ENCODE data around the gene NOP14.

NOP14 gene

GRCh38 chr4:2914256-2915126 lies 48.7 kb downstream of the NOP14 start:
- H3K36me3 ChIP-seq, result peaks cover 80% of the 10 kb centered on the region

GRCh38 chr4:2913168-2913567 lies 50.0 kb downstream of the NOP14 start:
- DNase-seq, result no peak
- Histone ChIP-seq H3K27me3 (ENCODE audit: insufficient read depth, low read depth, severe bottlenecking) (no peaks in the 10 kb centered on the region), H3K9me3 (ENCODE audit: severe bottlenecking) (no peaks in the 10 kb centered on the region), H3K36me3 (peaks cover 85% of the 10 kb centered on the region), H3K27ac (no peak overlapping the region), H3K4me3 (ENCODE audit: low read depth, low read length) (no peak overlapping the region)
- no peak for TF ChIP-seq CTCF (IDR thresholded peaks at IDR 0.05; ENCODE audit: low read depth, low read length)

More at GRCh38 chr4:2914256-2915126, 48.7 kb downstream of the NOP14 start:
- H3K4me3 ChIP-seq (ENCODE audit: low read depth, low read length), result no peak overlapping the region
- H3K9me3 ChIP-seq (ENCODE audit: severe bottlenecking), result no peaks in the 10 kb centered on the region
- H3K27me3 ChIP-seq (ENCODE audit: insufficient read depth, low read depth, severe bottlenecking), result no peaks in the 10 kb centered on the region
- DNase-seq, result no peak
- H3K27ac ChIP-seq, result no peak overlapping the region
- TF ChIP-seq CTCF (IDR thresholded peaks at IDR 0.05; ENCODE audit: low read depth, low read length), result 0 out of 2 replicates have a peak, but pooled peaks have one; percentile 1

- no peak for TF ChIP-seq CTCF (IDR thresholded peaks at IDR 0.05; ENCODE audit: low read depth, low read length)
- H3K27ac ChIP-seq, result no peak overlapping the region
- DNase-seq, result no peak
- peaks cover 95% of the 10 kb centered on the region for H3K36me3 ChIP-seq
- H3K9me3 ChIP-seq (ENCODE audit: severe bottlenecking), result no peaks in the 10 kb centered on the region
- H3K27me3 ChIP-seq (ENCODE audit: insufficient read depth, low read depth, severe bottlenecking), result no peaks in the 10 kb centered on the region
- no peak overlapping the region for H3K4me3 ChIP-seq (ENCODE audit: low read depth, low read length)
These were observed 51.3 kb downstream of the NOP14 start for GRCh38 chr4:2911868-2912267.

DNA sequence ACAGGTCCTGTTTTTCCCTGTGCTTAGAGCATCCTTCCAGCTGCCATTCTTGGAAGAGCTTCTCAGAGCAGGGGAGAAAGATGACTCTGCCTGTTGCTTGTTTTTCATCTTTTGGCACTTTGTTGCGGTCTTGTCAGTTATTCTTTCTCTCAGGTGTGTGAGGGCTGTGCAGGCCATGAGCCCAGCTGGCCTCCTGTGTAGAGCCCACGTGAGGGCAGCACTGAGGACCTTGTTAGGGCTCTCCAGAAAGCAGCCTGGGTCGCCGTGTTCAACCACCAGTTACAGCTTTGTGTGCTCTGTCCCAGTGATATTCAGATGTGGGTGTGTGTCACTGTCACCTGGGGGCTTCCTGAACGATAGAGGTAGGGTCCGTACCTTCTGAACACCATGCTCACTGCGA lies 52.8 kb downstream of the NOP14 start:
- no peaks in the 10 kb centered on the region for H3K27me3 ChIP-seq (ENCODE audit: insufficient read depth, low read depth, severe bottlenecking)
- peaks cover 96% of the 10 kb centered on the region for H3K36me3 ChIP-seq
- no peaks in the 10 kb centered on the region for H3K9me3 ChIP-seq (ENCODE audit: severe bottlenecking)
- H3K27ac ChIP-seq, result no peak overlapping the region
- no peak for DNase-seq
- peak; percentile 55 for TF ChIP-seq CTCF (IDR thresholded peaks at IDR 0.05; ENCODE audit: low read depth, low read length)
- no peak overlapping the region for H3K4me3 ChIP-seq (ENCODE audit: low read depth, low read length)

GRCh38 chr4:2909583-2909982 lies 53.6 kb downstream of the NOP14 start:
- no peak overlapping the region for H3K27ac ChIP-seq
- no peaks in the 10 kb centered on the region for H3K27me3 ChIP-seq (ENCODE audit: insufficient read depth, low read depth, severe bottlenecking)
- no peaks in the 10 kb centered on the region for H3K9me3 ChIP-seq (ENCODE audit: severe bottlenecking)
- TF ChIP-seq CTCF (IDR thresholded peaks at IDR 0.05; ENCODE audit: low read depth, low read length), result no peak
- no peak overlapping the region for H3K4me3 ChIP-seq (ENCODE audit: low read depth, low read length)
- no peak for DNase-seq
- peaks cover 96% of the 10 kb centered on the region for H3K36me3 ChIP-seq

Measured in WERI-Rb-1 (cell line).